ENCODE measurements around the gene FILIP1L.
"Not testable (repeated sequence)": the region's sequence is repeated elsewhere in the genome, so short reads cannot be mapped to it uniquely, and the experiment has no call there.

FILIP1L gene

DNA sequence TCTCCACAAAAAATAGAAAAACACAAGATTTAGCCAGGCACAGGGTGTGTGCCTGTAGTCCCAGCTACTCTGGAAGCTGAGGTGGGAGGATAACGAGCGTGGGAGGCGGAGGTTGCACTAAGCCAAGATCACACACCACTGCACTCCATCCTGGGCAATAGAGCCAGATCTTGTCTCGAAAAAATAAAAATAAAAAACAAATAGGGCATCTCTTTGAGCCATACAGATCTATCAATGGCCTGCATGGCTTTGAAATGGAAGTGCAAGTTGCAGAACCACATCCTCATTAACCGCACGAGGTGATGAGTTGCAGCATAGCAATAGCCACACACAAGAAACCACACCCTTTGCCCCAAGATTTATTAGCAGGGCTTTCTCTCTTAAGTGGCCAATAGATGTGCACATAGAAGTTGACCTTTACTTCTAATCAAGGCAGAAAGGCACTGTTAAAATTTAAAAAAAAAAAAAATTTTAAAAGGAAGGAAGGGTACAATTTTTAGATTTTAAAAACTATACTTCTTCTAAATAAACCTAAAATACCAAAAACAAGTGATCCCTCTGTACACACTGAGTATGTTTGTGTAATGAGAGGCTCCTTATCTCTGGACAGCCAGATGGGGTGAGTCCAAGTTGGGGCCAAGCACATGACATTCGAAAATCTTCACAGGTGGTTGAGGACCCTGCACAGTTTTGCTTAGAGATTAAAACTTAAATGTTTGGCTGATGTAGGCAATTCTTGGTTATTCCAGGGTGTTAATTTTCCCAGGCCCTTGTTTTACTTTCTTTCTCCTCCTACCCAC is 53.4 kb downstream of the FILIP1L start:
- H3K4me1 ChIP-seq (ENCODE audit: control extremely low read depth in 1 of 4, control insufficient read depth in 4 of 4, insufficient read depth in 4 of 4, low read length in 3 of 4): peaks cover 0 to 7% (median 2%) of the 10 kb centered on the region in 4 experiments
- WGBS (ENCODE audit: insufficient coverage): 47% methylated on average over 4 of the region's 7 CpGs
- H3K27me3 ChIP-seq (replicated peaks in 2 of 5; ENCODE audit: control insufficient read depth in 4 of 5, insufficient read depth in 5 of 5, low read length in 4 of 5): no peaks in the 10 kb centered on the region
- ChIA-PET POLR2A (no interaction called here), CTCF (interaction anchor here (1.5 kb wide), 1 partner anchor 8 kb away, joined by 3 read pairs; no protein-coding TSS in a partner anchor)
- no peak overlapping the region for H3K27ac ChIP-seq (ENCODE audit: insufficient read depth in 1 of 2, low read depth in 1 of 2, low read length in 2 of 2, poor library complexity in 1 of 2, severe bottlenecking in 2 of 2)
- no peaks in the 10 kb centered on the region for H3K36me3 ChIP-seq (ENCODE audit: control insufficient read depth in 4 of 4, insufficient read depth in 4 of 4, low read length in 3 of 4)
- no peak overlapping the region for H3K4me3 ChIP-seq (ENCODE audit: control insufficient read depth in 1 of 7, extremely low read depth in 1 of 7, insufficient read depth in 4 of 7, low read depth in 2 of 7, low read length in 6 of 7)
- DNase-seq: peak; percentile 30 to 84 (median 73)
- H3K9me3 ChIP-seq (ENCODE audit: control extremely low read depth in 1 of 5, control insufficient read depth in 4 of 5, insufficient read depth in 2 of 5, low read depth in 1 of 5, low read length in 4 of 5): no peaks in the 10 kb centered on the region

DNA sequence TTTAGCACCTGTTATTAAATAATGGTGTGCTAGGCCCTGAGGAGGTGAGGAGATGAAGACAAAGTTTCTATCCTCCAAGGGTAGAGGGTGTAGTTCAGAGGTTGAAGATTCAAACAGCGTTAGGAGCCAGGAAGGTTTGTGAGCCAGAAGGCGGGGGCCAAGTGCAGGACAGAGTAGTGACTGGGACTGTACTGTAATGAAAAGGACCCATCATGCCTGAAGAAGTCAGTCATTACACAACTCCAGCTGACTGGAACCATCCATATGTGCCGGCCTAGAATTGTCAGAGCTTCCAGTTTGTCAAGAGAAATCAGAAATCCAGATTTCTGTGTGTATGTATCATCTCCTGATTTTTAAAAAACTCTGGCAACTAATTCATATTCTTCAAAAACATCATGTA is 54.8 kb downstream of the FILIP1L start:
- Histone ChIP-seq H3K27ac (ENCODE audit: insufficient read depth in 1 of 2, low read depth in 1 of 2, low read length in 2 of 2, poor library complexity in 1 of 2, severe bottlenecking in 2 of 2) (no peak overlapping the region), H3K4me3 (ENCODE audit: control insufficient read depth in 1 of 7, extremely low read depth in 1 of 7, insufficient read depth in 4 of 7, low read depth in 2 of 7, low read length in 6 of 7) (no peak overlapping the region), H3K36me3 (ENCODE audit: control insufficient read depth in 4 of 4, insufficient read depth in 4 of 4, low read length in 3 of 4) (no peaks in the 10 kb centered on the region), H3K9me3 (ENCODE audit: control extremely low read depth in 1 of 5, control insufficient read depth in 4 of 5, insufficient read depth in 2 of 5, low read depth in 1 of 5, low read length in 4 of 5) (no peaks in the 10 kb centered on the region), H3K4me1 (ENCODE audit: control extremely low read depth in 1 of 4, control insufficient read depth in 4 of 4, insufficient read depth in 4 of 4, low read length in 3 of 4) (peaks cover 0 to 7% (median 2%) of the 10 kb centered on the region in 4 experiments), H3K27me3 (replicated peaks in 2 of 5; ENCODE audit: control insufficient read depth in 4 of 5, insufficient read depth in 5 of 5, low read length in 4 of 5) (no peaks in the 10 kb centered on the region)
- CTCF ChIA-PET: interaction anchor here (1.5 kb wide), 2 partner anchors 10 to 195 kb away, joined by 3 to 4 read pairs; no protein-coding TSS in a partner anchor
- WGBS (ENCODE audit: insufficient coverage): 100% methylated on average over 1 of the region's 3 CpGs
- DNase-seq: no peak
- POLR2A ChIA-PET: no interaction called here

- H3K27ac ChIP-seq (ENCODE audit: insufficient read depth in 1 of 2, low read depth in 1 of 2, low read length in 2 of 2, poor library complexity in 1 of 2, severe bottlenecking in 2 of 2): no peak overlapping the region
- no peak for DNase-seq
- WGBS (ENCODE audit: insufficient coverage): 100% methylated on average over 5 of the region's 8 CpGs
- POLR2A ChIA-PET: no interaction called here
- peaks cover 0 to 7% (median 2%) of the 10 kb centered on the region in 4 experiments for H3K4me1 ChIP-seq (ENCODE audit: control extremely low read depth in 1 of 4, control insufficient read depth in 4 of 4, insufficient read depth in 4 of 4, low read length in 3 of 4)
- no peak overlapping the region for H3K4me3 ChIP-seq (ENCODE audit: control insufficient read depth in 1 of 7, extremely low read depth in 1 of 7, insufficient read depth in 4 of 7, low read depth in 2 of 7, low read length in 6 of 7)
- no peaks in the 10 kb centered on the region for H3K36me3 ChIP-seq (ENCODE audit: control insufficient read depth in 4 of 4, insufficient read depth in 4 of 4, low read length in 3 of 4)
- H3K9me3 ChIP-seq (ENCODE audit: control extremely low read depth in 1 of 5, control insufficient read depth in 4 of 5, insufficient read depth in 2 of 5, low read depth in 1 of 5, low read length in 4 of 5): no peaks in the 10 kb centered on the region
- CTCF ChIA-PET: interaction anchor here (1.5 to 1.6 kb wide), 2 partner anchors 11 to 196 kb away, joined by 4 to 6 read pairs; no protein-coding TSS in a partner anchor
- no peaks in the 10 kb centered on the region for H3K27me3 ChIP-seq (replicated peaks in 2 of 5; ENCODE audit: control insufficient read depth in 4 of 5, insufficient read depth in 5 of 5, low read length in 4 of 5)
Observed at GRCh38 chr3:100057716-100058575, 56.4 kb downstream of the FILIP1L start.

- ChIA-PET POLR2A (no interaction called here), CTCF (interaction anchor here (0.9 to 1.9 kb wide), 3 partner anchors 10 to 222 kb away, joined by 3 to 5 read pairs (median 4); no protein-coding TSS in a partner anchor)
- no peaks in the 10 kb centered on the region for H3K4me1 ChIP-seq (ENCODE audit: control extremely low read depth in 1 of 4, control insufficient read depth in 4 of 4, insufficient read depth in 4 of 4, low read length in 3 of 4)
- H3K9me3 ChIP-seq (ENCODE audit: control extremely low read depth in 1 of 5, control insufficient read depth in 4 of 5, insufficient read depth in 2 of 5, low read depth in 1 of 5, low read length in 4 of 5): no peaks in the 10 kb centered on the region
- H3K27me3 ChIP-seq (replicated peaks in 2 of 5; ENCODE audit: control insufficient read depth in 4 of 5, insufficient read depth in 5 of 5, low read length in 4 of 5): no peaks in the 10 kb centered on the region
- 100% methylated on average over 1 of the region's 6 CpGs for WGBS (ENCODE audit: insufficient coverage)
- H3K27ac ChIP-seq (ENCODE audit: insufficient read depth in 1 of 2, low read depth in 1 of 2, low read length in 2 of 2, poor library complexity in 1 of 2, severe bottlenecking in 2 of 2): no peak overlapping the region
- H3K4me3 ChIP-seq (ENCODE audit: control insufficient read depth in 1 of 7, extremely low read depth in 1 of 7, insufficient read depth in 4 of 7, low read depth in 2 of 7, low read length in 6 of 7): no peak overlapping the region
- H3K36me3 ChIP-seq (ENCODE audit: control insufficient read depth in 4 of 4, insufficient read depth in 4 of 4, low read length in 3 of 4): no peaks in the 10 kb centered on the region
- DNase-seq: no peak
Observed at GRCh38 chr3:100053951-100054620, 60.2 kb downstream of the FILIP1L start.

- DNase-seq; H3K9me3 ChIP-seq (ENCODE audit: control extremely low read depth in 1 of 5, control insufficient read depth in 4 of 5, insufficient read depth in 2 of 5, low read depth in 1 of 5, low read length in 4 of 5); H3K27me3 ChIP-seq (replicated peaks in 2 of 5; ENCODE audit: control insufficient read depth in 4 of 5, insufficient read depth in 5 of 5, low read length in 4 of 5); CTCF ChIA-PET; POLR2A ChIA-PET; H3K36me3 ChIP-seq (ENCODE audit: control insufficient read depth in 4 of 4, insufficient read depth in 4 of 4, low read length in 3 of 4); H3K27ac ChIP-seq (ENCODE audit: insufficient read depth in 1 of 2, low read depth in 1 of 2, low read length in 2 of 2, poor library complexity in 1 of 2, severe bottlenecking in 2 of 2); H3K4me3 ChIP-seq (ENCODE audit: control insufficient read depth in 1 of 7, extremely low read depth in 1 of 7, insufficient read depth in 4 of 7, low read depth in 2 of 7, low read length in 6 of 7): not testable (repeated sequence)
- peaks cover 0 to 14% (median 7%) of the 10 kb centered on the region in 4 experiments for H3K4me1 ChIP-seq (ENCODE audit: control extremely low read depth in 1 of 4, control insufficient read depth in 4 of 4, insufficient read depth in 4 of 4, low read length in 3 of 4)
- no CpG with 5 or more reads among the region's 3 CpGs for WGBS (ENCODE audit: insufficient coverage)
Observed at GRCh38 chr3:100051513-100051912, 62.8 kb downstream of the FILIP1L start.

DNA sequence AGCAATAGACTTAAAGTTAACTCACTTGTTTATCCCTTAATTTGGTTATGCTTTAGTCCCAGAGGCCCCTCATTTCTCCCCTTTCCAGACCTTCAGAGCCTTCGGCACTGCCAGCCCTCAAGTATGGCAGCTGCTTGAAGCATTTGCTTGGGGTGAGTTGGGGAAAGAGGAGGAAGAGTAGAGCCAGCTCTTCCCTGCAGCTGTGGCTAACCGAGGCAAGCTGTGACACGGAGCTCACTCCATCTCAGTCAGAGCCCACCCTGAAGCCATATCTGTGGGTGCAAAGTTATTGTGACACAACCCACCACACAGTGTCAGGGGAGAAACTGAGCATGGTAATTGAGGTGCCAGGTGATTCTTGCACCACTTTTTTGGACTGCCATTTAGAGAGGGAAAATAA is 66.1 kb downstream of the FILIP1L start:
- Histone ChIP-seq H3K36me3 (ENCODE audit: control insufficient read depth in 4 of 4, insufficient read depth in 4 of 4, low read length in 3 of 4) (no peaks in the 10 kb centered on the region), H3K4me1 (ENCODE audit: control extremely low read depth in 1 of 4, control insufficient read depth in 4 of 4, insufficient read depth in 4 of 4, low read length in 3 of 4) (peaks cover 0 to 32% (median 8%) of the 10 kb centered on the region in 4 experiments), H3K4me3 (ENCODE audit: control insufficient read depth in 1 of 7, extremely low read depth in 1 of 7, insufficient read depth in 4 of 7, low read depth in 2 of 7, low read length in 6 of 7) (peak overlapping the region in 1 of 7 experiments; percentile 56), H3K9me3 (ENCODE audit: control extremely low read depth in 1 of 5, control insufficient read depth in 4 of 5, insufficient read depth in 2 of 5, low read depth in 1 of 5, low read length in 4 of 5) (no peaks in the 10 kb centered on the region), H3K27me3 (replicated peaks in 2 of 5; ENCODE audit: control insufficient read depth in 4 of 5, insufficient read depth in 5 of 5, low read length in 4 of 5) (no peaks in the 10 kb centered on the region), H3K27ac (ENCODE audit: insufficient read depth in 1 of 2, low read depth in 1 of 2, low read length in 2 of 2, poor library complexity in 1 of 2, severe bottlenecking in 2 of 2) (peak overlapping the region in 1 of 2 experiments; percentile 52)
- 100% methylated on average over 2 of the region's 3 CpGs for WGBS (ENCODE audit: insufficient coverage)
- POLR2A ChIA-PET: no interaction called here
- no peak for DNase-seq
- CTCF ChIA-PET: interaction anchor here (0.6 to 0.7 kb wide), 2 partner anchors 16 to 82 kb away, joined by 3 read pairs; no protein-coding TSS in a partner anchor

Data from common myeloid progenitor, CD34-positive (primary cell).